Mucosa of stomach (tissue), 1 donor: Measurements from ENCODE around the gene SMPD3.

ENCODE experiments used
- H3K27me3 ChIP-seq: one replicate; pipeline ENCODE4 v1.7.0; 2013; ENCODE audit warnings: mild to moderate bottlenecking, low read length; ENCODE audit not compliant: control insufficient read depth, insufficient read depth
- H3K36me3 ChIP-seq: one replicate; pipeline ENCODE4 v1.7.0; 2013; ENCODE audit warnings: low read length; ENCODE audit not compliant: control insufficient read depth, insufficient read depth
- H3K4me1 ChIP-seq: one replicate; pipeline ENCODE4 v1.7.0; 2013; ENCODE audit warnings: mild to moderate bottlenecking, low read length; ENCODE audit not compliant: control insufficient read depth, insufficient read depth
- H3K4me3 ChIP-seq: one replicate; pipeline ENCODE4 v1.7.0; 2013; ENCODE audit warnings: low read length
- H3K9ac ChIP-seq: one replicate; pipeline ENCODE4 v1.7.0; 2013; ENCODE audit warnings: mild to moderate bottlenecking, low read length, moderate library complexity
- H3K9me3 ChIP-seq: one replicate; pipeline ENCODE4 v1.7.0; 2013; ENCODE audit warnings: mild to moderate bottlenecking, low read length, moderate library complexity; ENCODE audit not compliant: control insufficient read depth
- donor health status: Pancreatic carcinoma.

The SMPD3 gene

GRCh38 chr16:68425498-68426346, 22.6 kb downstream of the SMPD3 start:
- Histone ChIP-seq H3K27me3 (no peaks in the 10 kb centered on the region), H3K4me1 (peaks cover 29% of the 10 kb centered on the region), H3K9me3 (no peaks in the 10 kb centered on the region), H3K36me3 (no peaks in the 10 kb centered on the region), H3K4me3 (no peak overlapping the region), H3K9ac (no peak overlapping the region)

- Histone ChIP-seq H3K9me3 (no peaks in the 10 kb centered on the region), H3K27me3 (no peaks in the 10 kb centered on the region), H3K36me3 (no peaks in the 10 kb centered on the region), H3K4me3 (no peak overlapping the region), H3K4me1 (peaks cover 45% of the 10 kb centered on the region), H3K9ac (no peak overlapping the region)
These were observed 24.5 kb downstream of the SMPD3 start for GRCh38 chr16:68423771-68424170.

GRCh38 chr16:68422396-68422960, 25.8 kb downstream of the SMPD3 start:
- H3K9me3 ChIP-seq = no peaks in the 10 kb centered on the region
- no peaks in the 10 kb centered on the region for H3K36me3 ChIP-seq
- H3K4me3 ChIP-seq = no peak overlapping the region
- no peak overlapping the region for H3K9ac ChIP-seq
- H3K4me1 ChIP-seq = peaks cover 47% of the 10 kb centered on the region
- no peaks in the 10 kb centered on the region for H3K27me3 ChIP-seq

- Histone ChIP-seq H3K27me3 (no peaks in the 10 kb centered on the region), H3K36me3 (no peaks in the 10 kb centered on the region), H3K9ac (no peak overlapping the region), H3K9me3 (no peaks in the 10 kb centered on the region), H3K4me1 (peaks cover 52% of the 10 kb centered on the region), H3K4me3 (no peak overlapping the region)
These were observed 27.2 kb downstream of the SMPD3 start for GRCh38 chr16:68421076-68421475.

- H3K9me3 ChIP-seq = no peaks in the 10 kb centered on the region
- no peak overlapping the region for H3K4me3 ChIP-seq
These were observed 27.9 kb downstream of the SMPD3 start for GRCh38 chr16:68420366-68420942.

GRCh38 chr16:68417711-68418301, 30.5 kb downstream of the SMPD3 start:
- H3K4me1 ChIP-seq = peaks cover 68% of the 10 kb centered on the region
- H3K4me3 ChIP-seq = no peak overlapping the region
- H3K9me3 ChIP-seq = no peaks in the 10 kb centered on the region
- no peaks in the 10 kb centered on the region for H3K27me3 ChIP-seq
- peak overlapping the region; percentile 75 for H3K9ac ChIP-seq
- H3K36me3 ChIP-seq = no peaks in the 10 kb centered on the region

More at GRCh38 chr16:68420366-68420942, 27.9 kb downstream of the SMPD3 start:
- peaks cover 49% of the 10 kb centered on the region for H3K4me1 ChIP-seq
- no peaks in the 10 kb centered on the region for H3K36me3 ChIP-seq
- no peaks in the 10 kb centered on the region for H3K27me3 ChIP-seq
- no peak overlapping the region for H3K9ac ChIP-seq

GRCh38 chr16:68416057-68417046, 32.0 kb downstream of the SMPD3 start:
- Histone ChIP-seq H3K27me3 (no peaks in the 10 kb centered on the region), H3K4me1 (peaks cover 68% of the 10 kb centered on the region), H3K9me3 (no peaks in the 10 kb centered on the region), H3K36me3 (no peaks in the 10 kb centered on the region), H3K9ac (peak overlapping the region; percentile 75), H3K4me3 (peak overlapping the region; percentile 29)

- Histone ChIP-seq H3K36me3 (no peaks in the 10 kb centered on the region), H3K4me3 (no peak overlapping the region), H3K9me3 (no peaks in the 10 kb centered on the region), H3K27me3 (no peaks in the 10 kb centered on the region), H3K4me1 (peaks cover 58% of the 10 kb centered on the region), H3K9ac (no peak overlapping the region)
These were observed 33.7 kb downstream of the SMPD3 start for GRCh38 chr16:68414581-68414980.

- Histone ChIP-seq H3K4me1 (peaks cover 33% of the 10 kb centered on the region), H3K9me3 (no peaks in the 10 kb centered on the region), H3K4me3 (no peak overlapping the region), H3K9ac (no peak overlapping the region), H3K36me3 (no peaks in the 10 kb centered on the region), H3K27me3 (peaks cover 7% of the 10 kb centered on the region)
These were observed 36.2 kb downstream of the SMPD3 start for GRCh38 chr16:68412061-68412460.

GRCh38 chr16:68411086-68411485, 37.2 kb downstream of the SMPD3 start:
- Histone ChIP-seq H3K4me3 (no peak overlapping the region), H3K36me3 (no peaks in the 10 kb centered on the region), H3K27me3 (peaks cover 7% of the 10 kb centered on the region), H3K4me1 (peaks cover 30% of the 10 kb centered on the region), H3K9ac (no peak overlapping the region), H3K9me3 (no peaks in the 10 kb centered on the region)

GRCh38 chr16:68408967-68409366, 39.3 kb downstream of the SMPD3 start:
- no peak overlapping the region for H3K4me3 ChIP-seq
- H3K9ac ChIP-seq = no peak overlapping the region
- H3K9me3 ChIP-seq = no peaks in the 10 kb centered on the region
- no peaks in the 10 kb centered on the region for H3K36me3 ChIP-seq
- peaks cover 13% of the 10 kb centered on the region for H3K4me1 ChIP-seq
- H3K27me3 ChIP-seq = peaks cover 7% of the 10 kb centered on the region
